Adrenal gland (tissue), 12 donors: Measurements from ENCODE around the gene IL5RA. TPM values are rescaled to one million over a fixed set of nuclear protein-coding genes. Genes with fewer than 3 reads are reported as not detected.

Experiments used
- DNase-seq, 7 donors: peaks; one replicate each; pipeline ENCODE4 v3.0.0-alpha.2; 2019 to 2020
- H3K27ac ChIP-seq, 5 donors: fragments of 200-600 bp; sonication (generic) in 4 of 5; 1 replicate in 3 of 5; 2 replicates in 2 of 5; pipeline versions ENCODE4 v1.5.1 to v1.8.0; 2016 to 2020; ENCODE audit warnings: mild to moderate bottlenecking in 1 of 5
- H3K27me3 ChIP-seq: fragments of 200-600 bp; 2 replicates; pipeline ENCODE4 v1.8.0; 2021
- H3K36me3 ChIP-seq, 2 donors: fragments of 200-600 bp; replicated peaks in 1 of 2; 1 replicate in 1 of 2; 2 replicates in 1 of 2; pipeline versions ENCODE4 v1.5.1 to v1.8.0; 2018 to 2022
- H3K4me1 ChIP-seq, 2 donors: fragments of 200-600 bp; replicated peaks in 1 of 2; 1 replicate in 1 of 2; 2 replicates in 1 of 2; pipeline versions ENCODE4 v1.5.1 to v1.8.0; 2018 to 2021
- H3K4me3 ChIP-seq, 4 donors: fragments of 200-600 bp; sonication (generic) in 3 of 4; one replicate each; pipeline ENCODE4 v1.5.1; 2016 to 2018
- H3K9me3 ChIP-seq, 3 donors: fragments of 200-600 bp; sonication (generic) in 1 of 3; replicated peaks in 1 of 3; 1 replicate in 2 of 3; 2 replicates in 1 of 3; pipeline versions ENCODE4 v1.5.1 to v1.8.0; 2016 to 2021
- POLR2A ChIP-seq, 2 donors: fragments of 450-650 bp; IDR thresholded peaks; one replicate each; pipeline ENCODE4 v1.6.1; 2017; ENCODE audit warnings: antibody characterized with exemption in 2 of 2, mild to moderate bottlenecking in 2 of 2, moderate library complexity in 1 of 2
- WGBS, 4 donors: extraction: QIAGEN DNeasy Blood & Tissue Kit in 2 of 4; methylation state at CpG; one replicate each; pipeline versions ENCODE4 v1.1.5 to v1.1.7; 2013 to 2017; 5-methylcytosine and 5-hydroxymethylcytosine counted together
- intact Hi-C, 2 donors: fragments of 100-400 bp; cut with DNase I; formaldehyde crosslinking; loops; one replicate each; pipeline versions ENCODE4 v1.14.1 to v1.15.0; 2022 to 2023
- polyA plus RNA-seq, 3 donors: library from polyadenylated mRNA; stranded (reverse); fragments of 200-250 nt in 2 of 3; fragments of 350-450 nt in 1 of 3; fragmentation: Illumina TruSeq in 1 of 3; extraction: RNeasy Lipid Tissue Mini Kit (QIAGEN cat#74804) in 1 of 3; gene quantifications; one replicate each; pipeline ENCODE4 v1.2.3, GENCODE V29; 2013 to 2014
- total RNA-seq, 9 donors: library from RNA; depleted of rRNA in 4 of 9; stranded (reverse); fragments of >200 nt in 4 of 9; fragments of 120-200 nt in 1 of 9; fragmentation: NEBNext Ultra II Directional in 1 of 9; extraction: Animal tissue kit (Norgen Biotek cat#: 25700) in 1 of 9; gene quantifications; one replicate each; pipeline versions ENCODE4 v1.1.0 to v1.2.4, GENCODE V29; 2013 to 2023
- TF ChIP-seq, protein P1 (sequence below), 6 experiments: fragments of 450-650 bp in 4 of 6; fragments of 200-600 bp in 2 of 6; sonication (generic) in 1 of 6; IDR thresholded peaks; 1 replicate in 5 of 6; 2 replicates in 1 of 6; pipeline versions ENCODE4 v1.5.1 to v1.8.0; 2016 to 2021; ENCODE audit warnings: antibody characterized with exemption in 6 of 6, mild to moderate bottlenecking in 2 of 6, moderate library complexity in 1 of 6
- donor health status: healthy with polysubstance abuse.
- donor health status: Bipolar disorder and iron deficiency.
- donor health status: DM: yes; HTN: yes; CAD: no.
- donor health status: DM: no; HTN: no; CAD: no.
- donor health status: DM: no; HTN: no; CAD: no.
- donor health status: DM: yes; HTN: yes; CAD: no.

The IL5RA gene
- total and polyA plus RNA-seq, 12 donors: under 0.01 to 0.18 (median 0.09) TPM; not detected in 6

DNA sequence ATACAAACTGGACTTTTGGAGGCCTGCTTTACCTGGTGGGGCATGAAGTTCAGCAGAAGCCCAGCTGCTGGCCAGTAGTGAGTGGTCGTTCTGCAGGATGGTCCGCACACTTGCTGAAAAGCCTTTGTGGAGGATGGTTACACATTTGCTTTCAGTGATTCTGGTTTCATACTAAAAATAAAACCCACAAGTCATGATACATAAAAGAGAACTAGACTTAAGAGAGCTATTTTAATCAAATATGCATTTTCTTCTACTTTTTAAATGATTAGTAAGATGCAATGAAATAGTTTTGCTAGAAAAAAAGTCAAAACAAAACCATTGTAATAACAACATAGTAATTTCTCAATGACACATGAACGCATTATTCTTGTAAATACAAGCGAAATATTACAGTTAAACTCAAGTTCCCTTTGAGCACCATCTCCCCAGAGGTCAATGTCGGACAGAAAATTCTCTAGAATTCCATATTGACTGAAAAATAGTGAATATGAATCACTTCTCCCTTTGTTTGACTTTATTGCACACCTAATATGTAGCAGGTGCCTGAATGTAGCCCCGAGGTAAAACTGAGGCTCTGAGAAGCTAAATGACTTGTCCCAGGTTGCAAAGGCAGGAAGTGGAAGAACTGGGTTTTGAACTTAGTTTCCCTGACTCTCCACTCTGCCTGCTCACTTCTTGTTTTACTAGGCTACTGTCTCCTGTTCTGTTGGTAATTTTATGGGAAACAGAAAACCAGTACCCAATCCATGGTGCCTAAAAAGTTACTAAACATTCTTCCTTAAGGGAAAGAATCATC lies 8.3 kb downstream of the IL5RA start:
- H3K36me3 ChIP-seq: no peaks in the 10 kb centered on the region
- 80 to 87% (median 82%) methylated on average over 6 of the region's 6 CpGs for WGBS, 4 donors
- intact Hi-C loops: no loop called here
- no peak overlapping the region for H3K4me3 ChIP-seq
- H3K4me1 ChIP-seq: no peaks in the 10 kb centered on the region
- no peaks in the 10 kb centered on the region for H3K9me3 ChIP-seq
- TF ChIP-seq, protein P1, sequence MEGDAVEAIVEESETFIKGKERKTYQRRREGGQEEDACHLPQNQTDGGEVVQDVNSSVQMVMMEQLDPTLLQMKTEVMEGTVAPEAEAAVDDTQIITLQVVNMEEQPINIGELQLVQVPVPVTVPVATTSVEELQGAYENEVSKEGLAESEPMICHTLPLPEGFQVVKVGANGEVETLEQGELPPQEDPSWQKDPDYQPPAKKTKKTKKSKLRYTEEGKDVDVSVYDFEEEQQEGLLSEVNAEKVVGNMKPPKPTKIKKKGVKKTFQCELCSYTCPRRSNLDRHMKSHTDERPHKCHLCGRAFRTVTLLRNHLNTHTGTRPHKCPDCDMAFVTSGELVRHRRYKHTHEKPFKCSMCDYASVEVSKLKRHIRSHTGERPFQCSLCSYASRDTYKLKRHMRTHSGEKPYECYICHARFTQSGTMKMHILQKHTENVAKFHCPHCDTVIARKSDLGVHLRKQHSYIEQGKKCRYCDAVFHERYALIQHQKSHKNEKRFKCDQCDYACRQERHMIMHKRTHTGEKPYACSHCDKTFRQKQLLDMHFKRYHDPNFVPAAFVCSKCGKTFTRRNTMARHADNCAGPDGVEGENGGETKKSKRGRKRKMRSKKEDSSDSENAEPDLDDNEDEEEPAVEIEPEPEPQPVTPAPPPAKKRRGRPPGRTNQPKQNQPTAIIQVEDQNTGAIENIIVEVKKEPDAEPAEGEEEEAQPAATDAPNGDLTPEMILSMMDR (IDR thresholded peaks at IDR 0.05): no peak
- TF ChIP-seq POLR2A (IDR thresholded peaks at IDR 0.05): no peak
- no peaks in the 10 kb centered on the region for H3K27me3 ChIP-seq
- DNase-seq: no peak
- no peak overlapping the region for H3K27ac ChIP-seq

DNA sequence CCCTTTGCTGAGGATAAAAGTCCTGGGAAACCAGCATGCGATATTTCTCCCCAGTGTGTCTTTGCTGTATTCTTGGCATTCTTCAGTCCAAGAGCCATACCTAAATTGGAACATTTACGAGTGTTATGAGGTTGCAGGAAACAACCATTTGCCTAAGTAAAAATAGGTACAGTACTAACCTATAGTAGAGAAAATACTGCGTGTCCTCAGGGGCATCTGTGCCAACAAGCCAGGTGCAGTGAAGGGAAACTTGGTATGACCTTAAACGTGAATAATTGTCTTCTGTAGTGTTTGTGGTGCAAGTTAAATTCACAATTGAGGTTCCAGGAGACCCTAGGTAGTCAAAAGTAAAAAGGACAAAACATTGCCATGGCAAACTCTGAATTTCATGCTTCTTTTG lies 12.2 kb downstream of the IL5RA start:
- Histone ChIP-seq H3K4me1 (no peaks in the 10 kb centered on the region), H3K9me3 (no peaks in the 10 kb centered on the region), H3K27me3 (no peaks in the 10 kb centered on the region), H3K4me3 (no peak overlapping the region), H3K36me3 (no peaks in the 10 kb centered on the region), H3K27ac (no peak overlapping the region)
- intact Hi-C loops: no loop called here
- 75 to 82% (median 77%) methylated on average over 3 to 4 of the region's 4 CpGs for WGBS, 4 donors
- TF ChIP-seq, protein P1 (IDR thresholded peaks at IDR 0.05): no peak
- TF ChIP-seq POLR2A (IDR thresholded peaks at IDR 0.05): no peak
- no peak for DNase-seq

DNA sequence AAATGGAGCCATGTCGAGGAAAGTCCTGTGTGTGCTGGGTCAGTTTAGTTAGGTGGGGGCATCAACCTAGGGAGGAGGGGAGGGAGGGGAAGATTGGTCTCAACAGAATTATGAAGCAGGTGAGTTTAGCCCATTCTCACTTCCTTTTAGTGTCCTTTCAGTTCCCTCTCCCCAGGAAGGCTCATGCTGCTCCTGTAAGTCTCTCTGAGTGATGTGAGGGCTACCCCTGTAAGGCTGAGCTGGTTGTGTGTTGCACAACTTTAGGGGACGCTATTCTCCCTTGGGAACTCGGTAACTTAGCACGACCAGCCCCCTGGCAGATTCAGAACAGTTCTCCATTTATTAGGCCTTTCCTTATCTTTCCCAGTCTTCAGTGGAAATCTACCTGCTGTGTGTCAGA lies 21.2 kb downstream of the IL5RA start:
- intact Hi-C loops: no loop called here
- WGBS, 4 donors: 65 to 94% (median 75%) methylated on average over 3 to 4 of the region's 4 CpGs
- Histone ChIP-seq H3K27ac (no peak overlapping the region), H3K9me3 (no peaks in the 10 kb centered on the region), H3K27me3 (no peaks in the 10 kb centered on the region), H3K36me3 (no peaks in the 10 kb centered on the region), H3K4me1 (no peaks in the 10 kb centered on the region), H3K4me3 (no peak overlapping the region)
- no peak for TF ChIP-seq POLR2A (IDR thresholded peaks at IDR 0.05)
- TF ChIP-seq, protein P1 (IDR thresholded peaks at IDR 0.05): no peak
- DNase-seq: no peak

DNA sequence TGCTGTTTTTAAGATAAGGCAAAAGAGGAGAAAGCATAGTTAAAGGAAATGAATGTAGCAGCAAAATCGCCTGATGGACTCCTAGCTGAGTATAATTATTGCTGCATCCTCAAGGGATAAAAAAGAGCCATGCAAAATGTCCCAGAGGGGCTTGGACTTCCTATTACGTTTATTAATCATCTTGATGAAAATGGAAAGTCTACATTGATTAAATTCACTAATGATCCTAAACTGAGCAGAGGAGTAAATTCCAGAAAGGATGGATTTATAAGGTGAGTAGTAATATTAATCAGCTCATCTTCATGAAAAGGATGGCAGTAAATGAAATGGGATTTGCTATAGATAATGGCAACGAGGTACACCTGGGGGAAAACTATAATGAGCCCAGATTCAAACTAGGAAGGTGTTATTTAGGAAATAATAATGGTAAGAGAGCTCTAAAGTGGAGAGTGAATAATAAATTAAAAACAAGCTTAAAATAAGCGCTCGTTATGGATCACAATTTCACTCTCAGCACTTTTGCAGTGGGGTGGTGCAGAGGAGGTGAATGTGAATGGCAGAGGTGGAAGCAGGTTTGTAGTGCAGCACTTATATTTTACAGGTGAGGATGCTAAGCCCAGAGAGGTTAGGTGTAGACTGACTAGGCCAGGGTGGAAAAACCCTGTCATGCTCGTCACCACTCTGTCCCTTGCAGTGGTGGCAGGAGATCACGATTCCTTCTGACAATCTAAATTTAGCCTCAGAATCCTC lies 22.3 kb downstream of the IL5RA start:
- no peak for TF ChIP-seq POLR2A (IDR thresholded peaks at IDR 0.05)
- TF ChIP-seq, protein P1 (IDR thresholded peaks at IDR 0.05): no peak
- Histone ChIP-seq H3K4me3 (no peak overlapping the region), H3K9me3 (no peaks in the 10 kb centered on the region), H3K27ac (no peak overlapping the region), H3K36me3 (no peaks in the 10 kb centered on the region), H3K27me3 (no peaks in the 10 kb centered on the region), H3K4me1 (no peaks in the 10 kb centered on the region)
- no peak for DNase-seq
- WGBS, 4 donors: 58 to 69% (median 68%) methylated on average over 7 of the region's 7 CpGs
- intact Hi-C loops: no loop called here
